SHP77 treated with DMSO at 0.1 percent for 48 hours (cell line): ENCODE measurements around the gene LAPTM5.
"Not testable (repeated sequence)": the region's sequence is repeated elsewhere in the genome, so short reads cannot be mapped to it uniquely, and the experiment has no call there.

Experiments used
- DNase-seq: peaks from one replicate; lab custom pipeline; 2025; lab: John Stamatoyannopoulos, UW

The LAPTM5 gene

DNA sequence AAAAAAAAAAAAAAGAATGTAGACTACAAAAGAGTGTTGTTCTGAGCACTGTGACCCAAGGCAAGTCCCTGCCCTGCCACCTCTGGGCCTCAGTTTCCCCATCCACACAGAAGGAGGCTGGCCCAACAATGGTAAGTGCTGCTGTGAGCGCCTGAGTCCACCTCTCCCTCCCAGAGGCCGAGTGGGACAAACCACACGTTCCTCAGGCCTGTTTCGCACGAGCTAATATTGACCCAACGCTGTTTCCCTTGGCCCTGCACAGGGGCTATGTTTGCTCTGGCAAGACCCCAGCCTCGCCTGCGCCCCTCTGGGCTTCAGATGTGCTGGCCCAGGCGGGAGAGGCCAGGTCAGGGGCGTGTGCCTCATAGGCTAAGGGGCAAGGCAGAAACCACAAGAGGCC, 12.6 kb upstream of the LAPTM5 start:
- no peak for DNase-seq

DNA sequence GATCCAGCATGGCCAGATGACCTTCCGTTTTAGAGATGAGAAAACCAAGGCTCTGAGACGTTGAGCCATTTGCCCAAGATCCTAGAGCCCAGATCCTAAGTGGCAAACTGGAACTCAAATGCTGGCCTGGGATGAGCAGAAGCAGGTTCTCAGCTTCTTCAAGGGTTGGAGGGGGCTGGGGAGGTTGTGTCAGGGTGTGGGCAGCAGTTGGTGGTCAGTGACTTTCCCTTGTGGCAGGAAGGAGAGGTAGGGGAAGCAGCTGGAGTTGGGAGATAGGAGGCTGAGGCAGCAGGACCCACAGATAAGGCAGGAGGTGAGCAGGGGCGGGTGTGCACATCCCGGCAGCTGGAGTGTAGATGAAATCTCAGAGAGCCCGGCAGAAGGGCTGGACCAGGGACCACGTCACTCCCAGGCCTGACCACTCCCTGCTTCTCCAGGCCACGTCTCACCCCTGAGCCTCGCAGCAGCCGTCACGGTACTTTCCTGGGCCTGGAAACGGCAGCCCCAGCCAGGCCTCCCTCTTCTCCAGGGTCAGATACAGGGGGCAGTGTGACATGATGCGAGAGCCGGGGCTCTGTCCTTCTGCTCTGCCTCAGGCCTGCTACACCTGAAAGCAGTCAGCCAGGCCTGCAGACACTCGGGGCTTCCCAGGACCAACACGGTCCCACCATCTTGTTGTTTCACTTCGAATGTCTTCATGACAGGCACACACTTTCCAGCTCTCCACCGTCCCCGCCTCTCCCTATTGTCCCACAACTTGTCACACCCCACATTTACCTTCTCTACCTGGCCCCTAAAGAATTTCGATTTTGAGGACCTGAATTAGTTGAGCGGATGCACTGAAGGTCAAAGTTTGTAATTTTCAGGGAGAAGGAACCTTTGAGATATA, 11.5 kb upstream of the LAPTM5 start:
- DNase-seq: no peak

DNA sequence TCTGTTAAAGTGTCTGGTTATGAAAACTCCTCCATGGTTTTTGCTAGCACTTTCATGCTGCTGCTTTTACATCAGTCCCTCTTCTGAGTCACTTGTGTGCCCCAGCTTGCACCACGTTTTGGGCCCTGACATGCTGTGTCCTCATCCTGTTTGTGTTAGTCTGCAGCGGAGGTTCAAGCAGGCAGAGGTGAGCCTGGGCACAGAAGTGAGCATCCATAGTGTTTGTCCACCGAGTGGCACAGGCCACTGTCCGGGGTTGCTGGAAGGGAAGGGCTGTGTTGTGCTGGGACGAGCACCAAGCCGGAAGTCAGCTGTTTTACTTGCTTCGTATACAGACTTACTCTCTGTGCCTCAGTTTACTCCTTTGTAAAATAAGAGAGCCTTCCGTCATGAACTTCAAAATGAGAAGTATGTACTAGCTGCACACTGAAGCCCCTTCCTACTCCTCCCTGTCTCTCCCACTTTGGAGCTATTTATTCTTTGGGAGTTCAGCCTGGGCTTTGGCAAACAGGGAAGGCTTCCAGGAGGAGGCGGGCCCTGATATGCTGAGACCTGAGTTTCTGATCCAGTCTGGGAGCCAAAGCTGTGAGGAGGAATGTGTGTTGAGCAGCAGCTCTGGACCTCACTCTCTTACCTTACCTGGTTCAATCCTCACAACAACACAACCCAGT, 10.7 kb upstream of the LAPTM5 start:
- no peak for DNase-seq

DNA sequence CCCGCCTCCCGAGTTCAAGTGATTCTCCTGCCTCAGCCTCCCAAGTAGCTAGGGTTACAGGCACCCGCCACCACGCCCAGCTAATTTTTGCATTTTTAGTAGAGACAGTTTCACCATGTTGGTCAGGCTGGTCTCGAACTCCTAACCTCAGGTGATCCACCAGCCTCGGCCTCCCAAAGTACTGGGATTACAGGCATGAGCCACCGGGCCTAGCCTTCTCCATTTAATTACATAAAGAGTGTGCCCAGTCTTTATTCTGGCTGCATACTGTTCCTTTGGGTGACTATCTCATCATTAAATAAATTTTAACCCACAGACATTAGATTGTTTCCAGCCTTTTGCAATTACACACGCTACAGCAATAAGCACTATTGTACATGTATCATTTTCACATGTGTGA, 9.4 kb upstream of the LAPTM5 start:
- DNase-seq: not testable (repeated sequence)

DNA sequence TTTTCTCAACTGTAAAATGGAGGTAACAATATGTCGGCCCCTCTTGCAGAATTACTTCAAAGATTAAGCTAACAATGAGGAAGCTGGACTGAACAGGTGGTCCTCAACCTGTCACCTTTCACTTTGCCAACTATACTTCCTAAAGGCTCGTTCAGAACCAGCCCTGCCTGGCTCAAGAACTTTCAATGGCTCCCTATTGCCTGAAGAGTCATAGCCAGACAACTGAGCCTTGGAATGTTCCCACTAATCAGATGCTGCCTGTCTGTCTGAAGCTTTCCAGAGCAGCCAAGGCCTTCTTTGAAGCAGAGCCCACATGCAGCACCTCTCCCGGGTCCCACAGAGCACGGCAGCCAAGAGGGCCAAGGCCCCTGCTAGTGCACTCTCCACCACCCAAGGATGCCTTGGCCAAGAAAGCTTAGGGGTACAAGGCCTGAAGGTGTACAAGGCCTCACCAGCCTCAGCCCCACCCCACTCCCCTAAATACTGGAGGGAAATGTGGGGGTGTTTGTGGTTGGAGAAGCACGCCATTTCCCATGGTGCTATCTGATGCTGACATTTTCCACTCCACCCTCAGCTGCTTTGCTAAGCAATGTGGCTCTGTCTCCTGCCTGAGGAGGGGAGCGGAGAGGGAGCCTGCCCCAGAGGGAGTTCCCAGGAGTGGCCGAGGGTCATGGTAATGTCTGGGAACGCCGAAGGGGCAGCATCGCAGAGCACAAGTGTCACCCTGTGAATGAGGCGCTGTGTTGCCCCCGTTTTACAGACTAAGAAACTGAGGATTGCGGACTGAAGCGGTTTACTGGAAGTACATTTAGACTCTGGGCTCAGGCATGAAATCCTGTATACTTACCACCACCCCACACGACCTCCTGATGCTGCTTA, 8.2 kb upstream of the LAPTM5 start:
- no peak for DNase-seq

DNA sequence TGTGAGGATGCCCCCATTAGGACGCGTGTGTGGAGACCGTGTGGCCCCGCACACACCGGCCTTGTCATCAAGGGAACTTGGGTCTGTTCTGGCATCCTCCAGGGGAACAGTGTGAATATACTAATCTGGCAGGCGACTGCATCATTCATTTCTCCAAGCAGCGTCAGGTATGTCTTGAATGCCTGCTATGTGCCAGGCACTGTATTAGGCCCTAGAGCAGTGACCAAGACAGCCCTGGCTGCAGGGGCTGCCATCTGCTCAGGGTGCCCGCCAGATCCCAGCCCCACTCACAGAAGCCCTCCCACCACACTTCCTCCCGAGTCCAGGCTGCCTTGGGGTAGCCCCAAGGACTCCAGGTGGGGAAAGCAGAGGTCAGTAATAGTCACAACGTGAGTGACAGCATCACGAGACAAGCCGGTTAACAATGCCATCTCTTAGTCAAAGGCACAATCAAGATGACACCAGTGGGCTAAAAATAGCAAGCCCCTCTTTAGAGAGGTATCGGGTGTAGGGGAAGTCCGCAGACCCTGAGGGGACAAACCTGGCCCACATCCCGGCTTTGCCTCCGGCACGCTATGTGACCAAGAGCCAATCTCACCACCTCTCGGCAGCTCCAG, 7.5 kb upstream of the LAPTM5 start:
- DNase-seq: no peak

DNA sequence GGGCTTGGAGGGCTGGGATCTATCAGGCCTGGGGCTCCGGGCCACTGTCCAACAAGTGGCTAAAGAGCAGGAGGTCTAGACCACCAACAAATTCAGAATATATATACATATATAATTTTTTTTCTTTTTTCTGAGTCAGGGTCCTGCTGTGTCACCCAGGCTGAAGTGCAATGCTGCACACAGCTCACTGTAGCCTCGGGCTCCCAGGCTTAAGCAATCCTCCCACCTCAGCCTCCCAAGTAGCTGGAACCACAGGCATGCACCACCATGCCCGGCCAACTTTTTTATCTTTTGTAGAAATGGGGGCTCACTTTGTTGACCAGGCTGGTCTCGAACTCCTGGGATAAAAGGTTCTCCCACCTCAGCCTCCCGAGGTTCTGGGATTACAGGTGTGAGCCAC, 6.8 kb upstream of the LAPTM5 start:
- DNase-seq: no peak

DNA sequence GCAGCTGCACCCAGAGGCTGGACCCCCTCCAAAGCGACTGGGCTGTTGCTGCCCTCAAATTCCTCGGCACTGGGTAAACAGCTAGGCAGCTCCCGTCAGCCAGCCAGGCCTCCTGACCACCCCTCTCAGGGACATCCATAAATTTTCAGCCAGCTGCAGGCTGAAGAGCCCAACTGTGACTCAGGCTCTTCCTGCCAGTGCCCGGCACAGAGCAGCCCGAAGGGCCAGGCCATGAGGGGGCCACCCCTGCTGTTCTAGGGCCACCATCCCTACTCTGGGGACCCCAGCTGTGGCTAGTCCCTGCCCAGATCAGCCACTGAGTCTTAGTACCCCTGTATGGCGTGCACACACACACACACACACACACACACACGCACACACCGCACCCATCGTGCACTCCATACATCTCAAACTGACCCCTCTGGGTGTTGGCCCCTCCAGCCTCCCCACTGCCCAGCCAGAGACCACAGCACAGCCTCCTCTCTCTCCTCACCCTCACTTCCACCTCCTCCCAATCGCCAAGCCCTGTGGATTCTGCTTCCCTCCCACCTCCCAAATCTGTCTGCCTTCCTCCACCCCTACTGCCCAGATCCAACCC, 6.2 kb upstream of the LAPTM5 start:
- peak; percentile 84 for DNase-seq

DNA sequence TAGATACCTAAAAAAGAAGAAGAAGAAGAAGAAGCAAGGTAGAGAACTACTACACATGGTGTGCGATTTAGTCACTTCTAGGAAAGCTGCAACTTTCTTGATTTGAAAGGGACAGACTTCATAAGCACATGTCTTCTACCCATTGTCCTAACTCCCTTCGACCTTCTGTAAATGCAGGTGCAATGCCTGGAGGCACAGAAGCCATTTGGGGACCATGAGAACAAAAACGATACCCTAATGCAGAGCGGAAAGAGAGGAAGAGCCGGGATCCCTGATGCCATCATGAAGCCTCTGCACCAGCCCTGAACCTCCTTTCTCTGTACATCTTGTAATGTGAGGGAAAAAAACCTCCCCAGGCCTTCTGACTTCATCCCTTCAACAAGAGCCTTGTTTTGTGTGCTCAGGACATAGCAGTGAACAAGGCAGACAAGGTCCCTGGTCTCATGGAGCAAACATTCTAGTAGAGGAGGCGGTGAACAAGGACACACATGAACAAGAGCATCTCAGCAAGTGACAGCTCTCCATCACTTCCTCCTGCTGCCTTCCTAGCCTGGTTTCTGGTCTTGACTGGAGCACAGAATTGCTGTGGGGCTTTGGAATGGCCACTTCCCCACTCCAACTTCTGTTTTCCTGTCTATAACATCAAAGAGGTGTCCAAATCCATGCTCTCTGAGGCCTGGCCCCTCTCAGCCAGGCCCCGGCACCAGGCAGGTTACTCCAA, 5.5 kb upstream of the LAPTM5 start:
- DNase-seq: no peak

DNA sequence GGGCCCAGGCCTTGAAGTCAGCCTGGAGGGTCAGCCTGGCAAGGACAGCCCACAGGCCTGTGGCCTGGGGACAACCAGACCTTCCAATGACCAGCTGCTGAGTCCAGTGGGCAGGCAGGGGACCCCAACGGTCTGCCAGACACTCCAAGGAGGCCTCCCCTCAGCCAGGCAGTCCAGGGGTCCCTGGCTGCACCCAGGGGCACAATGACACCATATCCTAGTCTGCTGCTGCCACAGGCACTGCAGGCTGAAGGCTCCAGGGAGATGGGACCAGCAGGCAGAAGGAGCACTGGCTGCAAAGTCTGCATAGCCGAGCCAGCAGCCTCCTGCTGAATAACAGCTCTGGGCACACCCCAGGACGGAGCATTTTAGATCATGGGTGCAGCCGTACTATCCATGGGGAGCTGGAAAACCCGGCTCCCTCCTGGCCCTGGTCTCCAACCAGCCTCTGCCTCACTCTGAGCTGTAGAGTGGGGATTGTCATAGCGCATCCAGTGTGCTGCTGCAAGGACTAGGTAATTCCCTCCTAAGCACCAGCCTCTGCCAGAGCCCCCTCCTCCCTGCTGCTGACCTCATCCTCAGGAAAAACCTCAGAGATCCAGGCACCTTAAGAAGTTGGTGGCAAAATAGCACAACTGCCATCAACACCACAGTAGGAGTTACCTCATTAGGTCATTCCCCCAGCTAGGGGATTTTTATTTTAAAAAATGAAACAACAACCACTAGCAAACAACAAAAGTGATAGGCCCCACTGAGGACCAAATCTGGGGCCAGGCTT, 4.8 kb upstream of the LAPTM5 start:
- no peak for DNase-seq

DNA sequence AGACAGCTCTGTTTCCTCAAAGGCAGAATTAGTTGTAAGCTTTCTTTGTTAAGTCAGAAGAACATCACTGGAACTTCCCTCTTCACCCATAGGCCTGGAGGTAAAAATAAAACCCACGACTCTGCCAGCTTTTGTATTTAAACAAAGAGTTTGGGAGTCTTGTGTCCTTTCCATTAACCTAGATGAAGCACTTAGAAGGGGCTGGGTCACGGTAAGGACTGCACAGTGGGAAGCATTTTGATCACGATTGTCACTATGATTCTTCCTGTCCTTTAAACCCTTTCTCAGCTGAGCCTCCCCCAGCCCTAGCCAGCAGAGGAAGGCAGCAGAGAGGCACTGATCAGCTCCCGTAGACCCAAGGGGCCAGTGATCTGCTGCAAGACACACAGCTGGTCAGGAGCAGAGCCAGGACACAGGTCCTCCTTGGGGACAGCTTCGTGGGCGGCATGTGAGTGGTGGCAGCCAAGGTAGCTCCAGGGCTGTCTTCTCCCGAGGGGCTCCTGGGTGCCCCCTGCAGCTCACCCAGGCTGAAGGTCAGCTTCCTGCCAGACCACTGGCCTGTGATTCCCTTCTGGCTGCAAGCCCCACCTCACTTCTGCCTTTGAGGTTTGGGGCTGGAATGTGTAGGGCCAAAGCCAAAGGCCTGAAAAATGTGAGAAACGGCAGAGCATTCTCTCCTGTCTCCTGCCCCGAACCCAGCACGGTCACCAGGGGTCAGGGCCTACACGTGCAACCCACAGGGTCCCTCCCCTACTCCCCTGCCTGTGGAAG, 4.0 kb upstream of the LAPTM5 start:
- DNase-seq: no peak

DNA sequence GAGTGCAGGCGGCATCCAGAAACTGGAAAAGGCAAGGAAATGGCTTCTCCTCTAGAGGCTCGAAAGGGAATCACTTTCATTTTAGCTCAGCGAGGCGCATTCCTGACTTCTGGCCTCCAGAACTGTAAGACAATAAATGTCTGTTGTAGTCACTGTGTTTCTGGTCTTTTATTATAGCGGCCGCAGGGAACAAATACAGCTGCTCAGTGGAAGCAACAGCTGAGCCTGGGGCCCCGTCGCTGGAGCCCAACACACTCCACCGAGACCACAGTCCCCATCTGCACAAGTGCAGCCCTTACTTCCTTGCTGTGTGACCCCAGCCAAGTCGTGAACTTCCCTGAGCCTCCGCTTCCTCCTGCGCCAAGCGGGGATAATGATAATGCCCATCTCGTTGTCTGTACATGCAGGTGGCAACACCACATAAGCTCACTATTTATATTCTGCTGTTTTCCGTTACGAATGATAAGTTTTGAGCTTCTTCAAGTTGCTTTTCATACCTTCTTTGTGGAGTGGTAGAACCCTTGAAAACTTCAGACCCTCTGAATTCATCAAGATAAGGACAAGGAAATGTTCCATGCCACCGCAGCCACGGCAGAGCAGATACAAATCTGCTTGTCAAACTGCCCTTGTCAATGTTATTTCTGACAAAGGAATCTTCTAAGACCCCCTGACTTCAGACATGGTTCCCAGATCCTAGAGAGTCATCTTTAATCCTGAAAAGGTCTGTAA, 3.2 kb upstream of the LAPTM5 start:
- peak; percentile 37 for DNase-seq

DNA sequence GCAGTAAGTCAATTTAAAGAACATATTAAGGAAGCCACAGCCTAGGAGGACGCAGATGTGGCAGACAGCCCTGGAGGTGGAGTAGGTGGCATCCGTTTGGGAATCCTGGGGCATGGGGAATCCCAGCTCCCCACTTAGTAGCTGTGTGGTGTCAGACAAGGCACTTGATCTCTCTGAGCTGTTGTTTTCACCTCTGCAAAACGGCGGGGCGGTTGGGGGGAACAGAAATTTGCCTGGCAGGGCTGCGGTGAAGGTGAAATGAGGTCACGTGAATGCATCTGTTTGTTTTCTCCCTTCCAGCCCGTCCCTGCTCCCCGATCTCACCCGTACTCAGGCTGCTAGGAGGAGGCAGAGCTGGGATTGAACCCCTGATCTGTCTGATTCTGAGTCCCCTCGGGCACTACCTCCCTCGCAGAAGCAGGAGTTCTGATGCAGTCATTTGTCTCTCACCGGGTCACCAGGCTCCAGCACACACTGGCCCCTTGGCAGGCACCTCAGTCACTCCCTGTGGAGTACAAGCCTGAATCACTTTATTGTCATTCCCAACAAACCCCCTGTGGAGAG, 2.2 kb upstream of the LAPTM5 start:
- no peak for DNase-seq

DNA sequence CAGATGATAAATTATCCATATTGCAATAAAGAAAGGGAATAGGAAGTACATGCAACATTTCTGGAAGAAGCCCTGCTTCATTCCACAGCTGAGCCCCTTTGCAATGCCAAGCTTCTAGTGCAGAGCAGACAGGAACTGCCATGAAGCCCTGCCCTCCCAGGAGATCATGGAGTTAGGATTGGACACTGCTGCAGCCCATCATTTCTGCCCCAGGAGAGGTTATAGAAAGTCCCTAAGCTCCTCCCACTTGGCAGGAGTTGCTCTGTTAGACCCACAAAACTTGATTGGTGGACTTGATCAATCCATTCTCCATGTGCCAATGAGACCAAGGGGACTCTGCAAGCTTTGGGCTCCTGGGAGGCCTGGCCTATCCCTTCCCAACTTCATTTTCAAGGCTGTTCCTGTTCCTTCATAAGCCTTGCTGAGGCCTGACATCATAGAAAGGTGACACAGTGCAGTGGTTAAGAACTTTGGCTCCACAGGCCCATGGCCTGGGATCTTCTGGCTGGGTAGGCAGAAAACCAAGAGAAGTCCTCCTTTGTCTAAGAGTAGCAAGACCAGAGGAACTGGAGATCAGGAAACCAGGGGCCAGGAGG, 1.3 kb upstream of the LAPTM5 start:
- peak; percentile 48 for DNase-seq

DNA sequence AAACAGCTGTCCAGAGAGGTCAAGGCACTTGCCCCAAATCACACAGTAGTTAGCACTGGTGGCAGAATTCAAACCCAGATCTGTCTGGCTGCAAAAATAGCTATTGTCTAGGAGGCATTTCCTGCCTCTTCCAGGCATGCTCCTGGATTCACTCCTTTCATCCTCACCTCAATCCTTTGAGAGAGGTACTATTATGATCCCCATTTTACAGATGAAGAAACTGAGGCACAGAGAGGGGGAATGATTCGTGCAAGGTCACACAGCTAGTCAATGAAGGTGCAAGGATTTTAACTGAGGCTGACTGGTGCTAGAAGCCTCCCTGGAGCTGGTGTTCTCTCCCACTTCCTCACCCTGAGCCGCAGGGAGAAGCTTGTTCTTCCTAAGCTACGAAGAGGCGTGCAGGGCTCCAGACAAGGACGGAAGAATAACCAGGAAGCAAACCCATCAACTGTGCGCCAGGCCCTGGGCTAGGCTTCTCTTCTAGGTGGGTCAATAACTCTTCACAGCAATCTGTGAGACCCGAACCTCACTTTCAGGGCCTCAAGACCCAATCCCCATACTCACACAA, 631 bp upstream of the LAPTM5 start:
- no peak for DNase-seq

DNA sequence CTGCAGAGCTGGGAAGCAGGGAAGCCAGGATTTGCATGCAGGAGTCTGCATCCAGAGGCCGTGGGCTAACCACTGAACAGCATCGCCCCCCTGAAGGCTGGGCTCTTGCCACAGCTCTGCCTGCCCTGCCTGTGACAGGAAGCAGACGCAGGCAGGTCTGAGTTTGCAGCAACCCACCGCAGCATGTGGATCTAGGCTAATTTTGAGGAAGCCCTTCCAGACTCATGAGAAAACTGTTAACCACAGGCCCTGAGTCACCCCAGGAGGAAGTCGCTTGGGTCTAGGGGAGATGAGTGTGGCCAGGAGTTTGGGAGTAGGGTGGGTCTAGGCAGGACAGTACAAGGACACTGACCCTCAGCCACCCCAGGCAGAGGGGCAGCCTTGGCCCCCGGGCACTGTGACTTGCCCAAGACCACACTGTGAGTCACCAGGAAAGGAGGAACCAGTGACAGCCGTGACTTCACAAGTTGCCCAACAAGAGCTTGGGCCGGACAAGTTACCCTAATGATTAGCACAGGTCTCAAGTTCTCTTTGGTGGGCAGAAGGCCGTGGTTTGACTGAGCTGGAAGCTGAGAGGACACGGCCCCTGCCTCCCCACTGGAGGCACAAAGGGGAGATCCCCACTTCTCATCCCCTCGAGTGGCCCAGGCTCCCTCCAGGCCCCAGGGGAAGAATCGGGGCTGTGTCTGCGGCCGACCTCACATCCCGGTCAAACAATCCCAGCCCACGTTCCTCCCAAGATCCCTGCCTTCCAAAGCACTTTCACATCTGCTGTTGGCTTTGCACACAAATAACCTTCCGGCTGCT, 826 bp downstream of the LAPTM5 start:
- DNase-seq: no peak

DNA sequence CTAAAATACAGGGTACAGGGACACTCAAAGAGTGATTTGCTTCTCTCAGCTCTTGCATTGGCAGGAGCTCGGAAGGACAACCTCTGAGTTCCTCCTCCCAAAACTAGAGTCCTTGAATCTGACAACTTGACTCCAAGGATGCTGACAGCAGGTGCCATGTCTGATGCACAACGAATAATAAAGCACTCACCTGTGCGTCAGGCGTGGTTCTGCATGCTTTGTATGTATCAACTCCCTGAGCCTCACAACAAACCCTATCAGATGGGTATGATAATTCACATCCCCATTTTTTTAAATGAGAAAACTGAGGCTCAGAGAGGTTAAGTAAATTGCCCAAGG, 1.4 kb downstream of the LAPTM5 start:
- DNase-seq: no peak
